ENCODE measurements around the gene TRPC4AP.
"Not testable (repeated sequence)": the region's sequence is repeated elsewhere in the genome, so short reads cannot be mapped to it uniquely, and the experiment has no call there.

TRPC4AP gene

GRCh38 chr20:35059612-35060011, 33.0 kb downstream of the TRPC4AP start:
- no peak for DNase-seq (ENCODE audit: low spot score)
- TF ChIP-seq CTCF (IDR thresholded peaks at IDR 0.05; ENCODE audit: extremely low read depth, insufficient read depth, missing control alignments) = no peak
- in situ Hi-C loops (cut with MboI; ENCODE audit: low pct_unique_long_range_greater_than_20kb, low sequenced_read_pairs, unreplicated experiment) = no loop called here

GRCh38 chr20:35059110-35059509, 33.5 kb downstream of the TRPC4AP start:
- no peak for DNase-seq (ENCODE audit: low spot score)
- no peak for TF ChIP-seq CTCF (IDR thresholded peaks at IDR 0.05; ENCODE audit: extremely low read depth, insufficient read depth, missing control alignments)
- in situ Hi-C loops (cut with MboI; ENCODE audit: low pct_unique_long_range_greater_than_20kb, low sequenced_read_pairs, unreplicated experiment) = no loop called here

GRCh38 chr20:35055445-35056276, 36.9 kb downstream of the TRPC4AP start:
- TF ChIP-seq CTCF (IDR thresholded peaks at IDR 0.05; ENCODE audit: extremely low read depth, insufficient read depth, missing control alignments) = no peak
- no peak for DNase-seq (ENCODE audit: low spot score)
- in situ Hi-C loops (cut with MboI; ENCODE audit: low pct_unique_long_range_greater_than_20kb, low sequenced_read_pairs, unreplicated experiment) = no loop called here

- in situ Hi-C loops (cut with MboI; ENCODE audit: low pct_unique_long_range_greater_than_20kb, low sequenced_read_pairs, unreplicated experiment) = no loop called here
- TF ChIP-seq CTCF (IDR thresholded peaks at IDR 0.05; ENCODE audit: extremely low read depth, insufficient read depth, missing control alignments) = no peak
- DNase-seq (ENCODE audit: low spot score) = no peak
These were observed 37.8 kb downstream of the TRPC4AP start for GRCh38 chr20:35054814-35055213.

GRCh38 chr20:35052616-35053015, 40.0 kb downstream of the TRPC4AP start:
- DNase-seq (ENCODE audit: low spot score); in situ Hi-C loops (cut with MboI; ENCODE audit: low pct_unique_long_range_greater_than_20kb, low sequenced_read_pairs, unreplicated experiment): not testable (repeated sequence)

- in situ Hi-C loops (cut with MboI; ENCODE audit: low pct_unique_long_range_greater_than_20kb, low sequenced_read_pairs, unreplicated experiment) = no loop called here
- no peak for DNase-seq (ENCODE audit: low spot score)
These were observed 42.7 kb downstream of the TRPC4AP start for GRCh38 chr20:35049776-35050352.

More at GRCh38 chr20:35049776-35050352, 42.7 kb downstream of the TRPC4AP start:
- TF ChIP-seq CTCF (IDR thresholded peaks at IDR 0.05; ENCODE audit: extremely low read depth, insufficient read depth, missing control alignments) = no peak
